Right lobe of liver (tissue), 4 donors: ENCODE data around the gene PAX5.

Experiments used
- CTCF ChIP-seq, 4 donors: fragments of 200-600 bp in 3 of 4; fragments of 450-650 bp in 1 of 4; IDR thresholded peaks; one replicate each; pipeline versions ENCODE4 v1.5.1 to v1.8.0; 2016 to 2022; ENCODE audit warnings: antibody characterized with exemption in 4 of 4, mild to moderate bottlenecking in 2 of 4
- POLR2A ChIP-seq: fragments of 450-650 bp; IDR thresholded peaks from one replicate; pipeline ENCODE4 v1.6.1; 2017; ENCODE audit warnings: antibody characterized with exemption, mild to moderate bottlenecking
- donor health status: DM: no; HTN: no; CAD: no.
- donor health status: DM: no; HTN: no; CAD: no.
- donor health status: DM: no; HTN: yes; CAD: no.

GRCh38 chr9:37056046-37056920 is 22.2 kb upstream of the PAX5 start:
- TF ChIP-seq POLR2A: no peak
- no peak for TF ChIP-seq CTCF (IDR thresholded peaks at IDR 0.05)
